GM19468 (cell line): ENCODE results near the gene MCUR1.

ENCODE experiments used
- ATAC-seq: cut with Tn5 transposase; IDR thresholded peaks from one replicate; pipeline ENCODE4 v1.9.1; 2021; ENCODE audit warnings: mild to moderate bottlenecking, moderate library complexity, moderate number of reproducible peaks; ENCODE audit not compliant: unreplicated experiment; ENCODE audit errors: extremely low read depth

Gene MCUR1

GRCh38 chr6:13743736-13744127, 70.6 kb downstream of the MCUR1 start:
- no peak for ATAC-seq

- no peak for ATAC-seq
Observed at GRCh38 chr6:13742961-13743735, 71.2 kb downstream of the MCUR1 start.

- ATAC-seq, result no peak
Observed at GRCh38 chr6:13741365-13741764, 73.0 kb downstream of the MCUR1 start.
